ENCODE results near the gene PAQR4.

DNA sequence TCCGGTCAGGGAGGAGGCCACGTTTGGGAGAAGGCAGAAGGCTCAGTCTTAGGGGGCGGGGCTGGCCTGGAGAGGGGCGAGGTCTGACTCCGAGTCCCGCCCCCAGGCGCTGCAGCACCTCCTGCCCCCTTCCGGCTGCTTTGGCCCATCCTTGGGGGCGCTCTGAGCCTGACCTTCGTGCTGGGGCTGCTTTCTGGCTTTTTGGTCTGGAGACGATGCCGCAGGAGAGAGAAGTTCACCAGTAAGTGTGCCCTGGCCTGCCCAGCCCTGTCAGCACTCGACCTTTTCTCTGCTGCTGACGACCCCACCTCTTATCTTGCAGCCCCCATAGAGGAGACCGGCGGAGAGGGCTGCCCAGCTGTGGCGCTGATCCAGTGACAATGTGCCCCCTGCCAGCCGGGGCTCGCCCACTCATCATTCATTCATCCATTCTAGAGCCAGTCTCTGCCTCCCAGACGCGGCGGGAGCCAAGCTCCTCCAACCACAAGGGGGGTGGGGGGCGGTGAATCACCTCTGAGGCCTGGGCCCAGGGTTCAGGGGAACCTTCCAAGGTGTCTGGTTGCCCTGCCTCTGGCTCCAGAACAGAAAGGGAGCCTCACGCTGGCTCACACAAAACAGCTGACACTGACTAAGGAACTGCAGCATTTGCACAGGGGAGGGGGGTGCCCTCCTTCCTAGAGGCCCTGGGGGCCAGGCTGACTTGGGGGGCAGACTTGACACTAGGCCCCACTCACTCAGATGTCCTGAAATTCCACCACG is 52.5 kb downstream of the PAQR4 start:
- TF ChIP-seq, protein P1, sequence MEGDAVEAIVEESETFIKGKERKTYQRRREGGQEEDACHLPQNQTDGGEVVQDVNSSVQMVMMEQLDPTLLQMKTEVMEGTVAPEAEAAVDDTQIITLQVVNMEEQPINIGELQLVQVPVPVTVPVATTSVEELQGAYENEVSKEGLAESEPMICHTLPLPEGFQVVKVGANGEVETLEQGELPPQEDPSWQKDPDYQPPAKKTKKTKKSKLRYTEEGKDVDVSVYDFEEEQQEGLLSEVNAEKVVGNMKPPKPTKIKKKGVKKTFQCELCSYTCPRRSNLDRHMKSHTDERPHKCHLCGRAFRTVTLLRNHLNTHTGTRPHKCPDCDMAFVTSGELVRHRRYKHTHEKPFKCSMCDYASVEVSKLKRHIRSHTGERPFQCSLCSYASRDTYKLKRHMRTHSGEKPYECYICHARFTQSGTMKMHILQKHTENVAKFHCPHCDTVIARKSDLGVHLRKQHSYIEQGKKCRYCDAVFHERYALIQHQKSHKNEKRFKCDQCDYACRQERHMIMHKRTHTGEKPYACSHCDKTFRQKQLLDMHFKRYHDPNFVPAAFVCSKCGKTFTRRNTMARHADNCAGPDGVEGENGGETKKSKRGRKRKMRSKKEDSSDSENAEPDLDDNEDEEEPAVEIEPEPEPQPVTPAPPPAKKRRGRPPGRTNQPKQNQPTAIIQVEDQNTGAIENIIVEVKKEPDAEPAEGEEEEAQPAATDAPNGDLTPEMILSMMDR (IDR thresholded peaks at IDR 0.05): peak in 3 of 4 experiments; percentile 29 to 59 (median 42)
- peak; percentile 43 for TF ChIP-seq POLR2AphosphoS5 (IDR thresholded peaks at IDR 0.05)
- no peak for TF ChIP-seq POLR2A (IDR thresholded peaks at IDR 0.05)

All from gastroesophageal sphincter (tissue), 3 donors.